22Rv1 (cell line): ENCODE results near the gene CEACAM16.

Source experiments
- ZFX ChIP-seq: fragments of 450-650 bp; IDR thresholded peaks from 2 replicates; pipeline ENCODE4 v1.6.1; 2017; ENCODE audit warnings: antibody characterized with exemption, borderline replicate concordance
- TF ChIP-seq, protein P1 (sequence below): fragments of 450-650 bp; IDR thresholded peaks from 2 replicates; pipeline ENCODE4 v1.5.1; 2017; ENCODE audit warnings: mild to moderate bottlenecking

DNA sequence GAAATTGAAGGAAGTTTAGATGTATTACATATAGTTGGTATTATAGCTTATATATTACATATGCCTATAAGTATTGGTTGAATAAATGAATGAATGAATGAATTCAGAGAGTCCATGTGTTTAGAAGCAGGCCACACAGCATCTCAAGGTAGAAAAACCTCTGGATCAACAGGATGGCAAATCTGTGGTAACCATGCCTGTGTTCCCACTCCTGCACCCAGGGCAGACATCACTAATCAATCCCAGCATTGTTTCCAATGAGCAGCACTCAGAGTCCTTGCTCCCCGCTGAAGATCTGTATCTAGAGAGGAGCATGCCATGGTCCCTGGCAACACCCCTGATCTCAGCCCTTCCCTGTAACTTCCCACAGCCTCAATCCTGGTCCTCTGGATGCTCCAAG is 26.7 kb upstream of the CEACAM16 start:
- TF ChIP-seq, protein P1, sequence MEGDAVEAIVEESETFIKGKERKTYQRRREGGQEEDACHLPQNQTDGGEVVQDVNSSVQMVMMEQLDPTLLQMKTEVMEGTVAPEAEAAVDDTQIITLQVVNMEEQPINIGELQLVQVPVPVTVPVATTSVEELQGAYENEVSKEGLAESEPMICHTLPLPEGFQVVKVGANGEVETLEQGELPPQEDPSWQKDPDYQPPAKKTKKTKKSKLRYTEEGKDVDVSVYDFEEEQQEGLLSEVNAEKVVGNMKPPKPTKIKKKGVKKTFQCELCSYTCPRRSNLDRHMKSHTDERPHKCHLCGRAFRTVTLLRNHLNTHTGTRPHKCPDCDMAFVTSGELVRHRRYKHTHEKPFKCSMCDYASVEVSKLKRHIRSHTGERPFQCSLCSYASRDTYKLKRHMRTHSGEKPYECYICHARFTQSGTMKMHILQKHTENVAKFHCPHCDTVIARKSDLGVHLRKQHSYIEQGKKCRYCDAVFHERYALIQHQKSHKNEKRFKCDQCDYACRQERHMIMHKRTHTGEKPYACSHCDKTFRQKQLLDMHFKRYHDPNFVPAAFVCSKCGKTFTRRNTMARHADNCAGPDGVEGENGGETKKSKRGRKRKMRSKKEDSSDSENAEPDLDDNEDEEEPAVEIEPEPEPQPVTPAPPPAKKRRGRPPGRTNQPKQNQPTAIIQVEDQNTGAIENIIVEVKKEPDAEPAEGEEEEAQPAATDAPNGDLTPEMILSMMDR, result no peak
- no peak for TF ChIP-seq ZFX
